HCT116 (cell line): ENCODE results near the gene SMC1B. TPM values are rescaled to one million over a fixed set of nuclear protein-coding genes. Genes with fewer than 3 reads are reported as not detected.

Source experiments
- ATAC-seq: fragments of 200-7000 bp; cut with Tn5 transposase; 2 replicates; pipeline ENCODE4 v1.9.1; 2020; ENCODE audit warnings: mild to moderate bottlenecking, moderate library complexity
- BruUV-seq: library from RNA; stranded (reverse); fragments of 400-500 nt; replicated peaks from 2 replicates; lab custom pipeline; 2021; lab: Mats Ljungman, UMichigan
- CTCF ChIA-PET: fragments of 300-600 bp; sonication (Branson Sonifier 250); formaldehyde crosslinking; loops from one replicate; lab custom pipeline; 2021; ENCODE audit warnings: antibody characterized with exemption; lab: Charles Lee
- POLR2A ChIA-PET: fragments of 300-600, 350-600 bp; sonication (Branson Sonifier 250); formaldehyde crosslinking; loops from one replicate; lab custom pipeline; 2021; ENCODE audit warnings: antibody characterized with exemption; lab: Charles Lee
- RAD21 ChIA-PET, 2 experiments: fragments of 300-600 bp; sonication (Branson Sonifier 250); formaldehyde crosslinking; loops; one replicate each; lab custom pipeline; 2023; ENCODE audit warnings: low total read pairs in 2 of 2; ENCODE audit not compliant: uncharacterized antibody in 2 of 2, unreplicated experiment in 2 of 2, low non-redundant PET in 1 of 2; lab: Charles Lee
- DNase-seq: peaks from one replicate; pipeline ENCODE4 v3.0.0-alpha.2; 2010; ENCODE audit warnings: low read depth, low spot score
- H2AFZ ChIP-seq: fragments of 200-600 bp; shearing (Covaris generic), sonication (generic); 2 replicates; pipeline ENCODE4 v1.6.1; 2017; ENCODE audit warnings: low read depth, mixed run types, mixed read lengths, antibody characterized with exemption, low read length; ENCODE audit not compliant: poor library complexity, severe bottlenecking
- H3K27ac ChIP-seq: 2 replicates; pipeline ENCODE4 v1.5.1; 2012; ENCODE audit warnings: low read depth, low read length
- H3K27me3 ChIP-seq: fragments of 200-600 bp; sonication (generic); 2 replicates; pipeline ENCODE4 v1.6.1; 2016; ENCODE audit warnings: mixed run types, low read length, mixed read lengths; ENCODE audit not compliant: insufficient read depth
- H3K36me3 ChIP-seq, 2 experiments: fragments of 200-500 bp in 1 of 2; fragments of 200-600 bp in 1 of 2; sonication (Bioruptor generic) in 1 of 2; sonication (generic) in 1 of 2; 2 replicates each; pipeline versions ENCODE4 v1.5.1 to v1.6.1; 2014 to 2016; ENCODE audit warnings: low read length in 2 of 2, inconsistent platforms in 1 of 2, mixed read lengths in 1 of 2, mixed run types in 1 of 2; ENCODE audit not compliant: insufficient read depth in 2 of 2, control insufficient read depth in 1 of 2
- H3K4me1 ChIP-seq, 2 experiments: fragments of 200-600 bp in 1 of 2; sonication (generic) in 1 of 2; 2 replicates each; pipeline versions ENCODE4 v1.5.1 to v1.6.1; 2012 to 2017; ENCODE audit warnings: low read length in 2 of 2, inconsistent platforms in 1 of 2, mild to moderate bottlenecking in 1 of 2, mixed read lengths in 1 of 2, mixed run types in 1 of 2, moderate library complexity in 1 of 2; ENCODE audit not compliant: insufficient read depth in 2 of 2, control insufficient read depth in 1 of 2
- H3K4me2 ChIP-seq: fragments of 200-600 bp; sonication (generic); 2 replicates; pipeline ENCODE4 v1.6.1; 2017; ENCODE audit warnings: mixed run types, low read length, mixed read lengths
- H3K4me3 ChIP-seq, 2 experiments: fragments of 200-600 bp in 1 of 2; sonication (generic) in 1 of 2; replicated peaks in 1 of 2; 2 replicates each; pipeline ENCODE4 v1.5.1; 2011 to 2016; ENCODE audit warnings: low read length in 2 of 2, control low read depth in 1 of 2, low read depth in 1 of 2, mild to moderate bottlenecking in 1 of 2, mixed read lengths in 1 of 2, mixed run types in 1 of 2
- H3K79me2 ChIP-seq: fragments of 200-600 bp; sonication (generic); 2 replicates; pipeline ENCODE4 v1.6.1; 2017; ENCODE audit warnings: mild to moderate bottlenecking, mixed run types, low read length, moderate library complexity, mixed read lengths; ENCODE audit not compliant: insufficient read depth
- H3K9ac ChIP-seq: fragments of 200-600 bp; sonication (generic); 2 replicates; pipeline ENCODE4 v1.6.1; 2016; ENCODE audit warnings: low read length, mixed read lengths
- H3K9me2 ChIP-seq: fragments of 200-600 bp; sonication (generic), shearing (Covaris generic); 2 replicates; pipeline ENCODE4 v1.6.1; 2017; ENCODE audit warnings: mixed run types, mild to moderate bottlenecking, moderate library complexity; ENCODE audit not compliant: insufficient read depth
- H3K9me3 ChIP-seq, 2 experiments: fragments of 200-500 bp in 1 of 2; fragments of 200-600 bp in 1 of 2; sonication (Bioruptor generic) in 1 of 2; sonication (generic) in 1 of 2; 2 replicates each; pipeline ENCODE4 v1.6.1; 2014 to 2017; ENCODE audit warnings: low read length in 2 of 2, mixed read lengths in 2 of 2, inconsistent platforms in 1 of 2, low read depth in 1 of 2, mild to moderate bottlenecking in 1 of 2, mixed run types in 1 of 2, moderate library complexity in 1 of 2; ENCODE audit not compliant: control insufficient read depth in 1 of 2, insufficient read depth in 1 of 2
- H4K20me1 ChIP-seq: fragments of 200-600 bp; sonication (generic), shearing (Covaris generic); 2 replicates; pipeline ENCODE4 v1.6.1; 2017; ENCODE audit warnings: mixed run types, mild to moderate bottlenecking, moderate library complexity; ENCODE audit not compliant: insufficient read depth
- CTCF ChIP-seq, 3 experiments: fragments of 200-600 bp in 1 of 3; sonication (generic) in 1 of 3; IDR thresholded peaks in 2 of 3; conservative IDR thresholded peaks in 1 of 3; 2 replicates each; pipeline ENCODE4 v1.5.1; 2012 to 2017; ENCODE audit warnings: low read depth in 2 of 3, low read length in 2 of 3, antibody characterized with exemption in 1 of 3, borderline replicate concordance in 1 of 3, control low read depth in 1 of 3, mild to moderate bottlenecking in 1 of 3, mixed read lengths in 1 of 3, mixed run types in 1 of 3, moderate library complexity in 1 of 3; ENCODE audit not compliant: insufficient read depth in 1 of 3
- FOSL1 ChIP-seq: IDR thresholded peaks from 2 replicates; pipeline ENCODE4 v1.6.1; 2012; ENCODE audit warnings: low read depth
- JUND ChIP-seq: IDR thresholded peaks from 2 replicates; pipeline ENCODE4 v1.6.1; 2012
- MAX ChIP-seq: IDR thresholded peaks from 2 replicates; pipeline ENCODE4 v1.6.1; 2012
- RAD21 ChIP-seq: IDR thresholded peaks from 2 replicates; pipeline ENCODE4 v1.6.1; 2012; ENCODE audit warnings: low read depth, mild to moderate bottlenecking
- SP1 ChIP-seq: IDR thresholded peaks from 2 replicates; pipeline ENCODE4 v1.6.1; 2012; ENCODE audit warnings: low read depth
- SRF ChIP-seq: IDR thresholded peaks from 2 replicates; pipeline ENCODE4 v1.6.1; 2012; ENCODE audit warnings: low read depth
- intact Hi-C: fragments of 100-400 bp; cut with micrococcal nuclease; formaldehyde crosslinking; loops from 2 replicates; pipeline ENCODE4 v1.10.0; 2022
- total RNA-seq: library from RNA; stranded (reverse); gene quantifications from one replicate; pipeline ENCODE4 v1.2.1, GENCODE V29; 2021; ENCODE audit not compliant: unreplicated experiment
- TF ChIP-seq, protein P1 (sequence below): IDR thresholded peaks from 2 replicates; pipeline ENCODE4 v1.6.1; 2011; ENCODE audit warnings: mild to moderate bottlenecking, low read length, moderate library complexity; ENCODE audit not compliant: insufficient replicate concordance; ENCODE audit errors: extremely low read depth

The SMC1B gene
- total RNA-seq, 1 experiment from 2014 or later: not detected

- RAD21 ChIA-PET: no interaction called here
- H3K27ac ChIP-seq: no peak overlapping the region
- H3K9me2 ChIP-seq: no peaks in the 10 kb centered on the region
- H3K9ac ChIP-seq: no peak overlapping the region
- no TSS peak for BruUV-seq
- no peaks in the 10 kb centered on the region for H3K4me1 ChIP-seq
- H4K20me1 ChIP-seq: no peaks in the 10 kb centered on the region
- H3K9me3 ChIP-seq: no peaks in the 10 kb centered on the region
- no peaks in the 10 kb centered on the region for H3K79me2 ChIP-seq
- DNase-seq (no peak), ATAC-seq (peak; percentile 54)
- no peak overlapping the region for H2AFZ ChIP-seq
- CTCF ChIA-PET: no interaction called here
- no peaks in the 10 kb centered on the region for H3K36me3 ChIP-seq
- POLR2A ChIA-PET: no interaction called here
- H3K27me3 ChIP-seq: no peaks in the 10 kb centered on the region
- intact Hi-C loops: no loop called here
- no peak overlapping the region for H3K4me3 ChIP-seq
- TF ChIP-seq MAX (no peak), RAD21 (peak; percentile 43), SP1 (no peak), CTCF (IDR thresholded peaks at IDR 0.05 in 2 of 3, conservative IDR thresholded peaks at IDR 0.05 in 1 of 3; ENCODE audit: borderline replicate concordance in 1 of 3, insufficient read depth in 1 of 3, low read depth in 2 of 3, low read length in 2 of 3) (peak in 2 of 3 experiments; percentile 26 to 41; a peak in 4 of 6 replicates), FOSL1 (no peak), SRF (no peak), JUND (no peak)
- TF ChIP-seq, protein P1, sequence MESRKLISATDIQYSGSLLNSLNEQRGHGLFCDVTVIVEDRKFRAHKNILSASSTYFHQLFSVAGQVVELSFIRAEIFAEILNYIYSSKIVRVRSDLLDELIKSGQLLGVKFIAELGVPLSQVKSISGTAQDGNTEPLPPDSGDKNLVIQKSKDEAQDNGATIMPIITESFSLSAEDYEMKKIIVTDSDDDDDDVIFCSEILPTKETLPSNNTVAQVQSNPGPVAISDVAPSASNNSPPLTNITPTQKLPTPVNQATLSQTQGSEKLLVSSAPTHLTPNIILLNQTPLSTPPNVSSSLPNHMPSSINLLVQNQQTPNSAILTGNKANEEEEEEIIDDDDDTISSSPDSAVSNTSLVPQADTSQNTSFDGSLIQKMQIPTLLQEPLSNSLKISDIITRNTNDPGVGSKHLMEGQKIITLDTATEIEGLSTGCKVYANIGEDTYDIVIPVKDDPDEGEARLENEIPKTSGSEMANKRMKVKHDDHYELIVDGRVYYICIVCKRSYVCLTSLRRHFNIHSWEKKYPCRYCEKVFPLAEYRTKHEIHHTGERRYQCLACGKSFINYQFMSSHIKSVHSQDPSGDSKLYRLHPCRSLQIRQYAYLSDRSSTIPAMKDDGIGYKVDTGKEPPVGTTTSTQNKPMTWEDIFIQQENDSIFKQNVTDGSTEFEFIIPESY: no peak
- H3K4me2 ChIP-seq: no peak overlapping the region
These were observed 15.6 kb downstream of the SMC1B start for GRCh38 chr22:45397806-45398205.
